WTC11 (cell line): ENCODE measurements around the gene GNPNAT1. TPM values are rescaled to one million over a fixed set of nuclear protein-coding genes. Genes with fewer than 3 reads are reported as not detected.

Experiments used
- ATAC-seq: fragments of 200-7000 bp; cut with Tn5 transposase; 2 replicates; pipeline ENCODE4 v1.10.0; 2021; ENCODE audit warnings: mild to moderate bottlenecking, moderate library complexity
- CTCF ChIA-PET: fragments of 300-600 bp; sonication (Branson Sonifier 250); formaldehyde crosslinking; loops from one replicate; lab custom pipeline; 2021; ENCODE audit warnings: antibody characterized with exemption; lab: Charles Lee
- POLR2A ChIA-PET: fragments of 350-600 bp; sonication (Branson Sonifier 250); formaldehyde crosslinking; loops from one replicate; lab custom pipeline; 2021; ENCODE audit warnings: antibody characterized with exemption; lab: Charles Lee
- DNase-seq: peaks from one replicate; pipeline ENCODE4 v3.0.0; 2021; ENCODE audit warnings: low spot score
- H3K27ac Mint-ChIP-seq: 2 replicates; pipeline ENCODE4 v1.8.0; 2021; ENCODE audit warnings: mixed read lengths
- H3K27me3 Mint-ChIP-seq: 2 replicates; pipeline ENCODE4 v1.8.0; 2021; ENCODE audit warnings: low read depth, mild to moderate bottlenecking, moderate library complexity, mixed read lengths
- H3K36me3 Mint-ChIP-seq: 2 replicates; pipeline ENCODE4 v1.8.0; 2021; ENCODE audit warnings: mixed read lengths
- H3K4me1 Mint-ChIP-seq: 2 replicates; pipeline ENCODE4 v1.8.0; 2022; ENCODE audit warnings: mixed read lengths
- H3K4me3 Mint-ChIP-seq: 2 replicates; pipeline ENCODE4 v1.8.0; 2021; ENCODE audit warnings: mild to moderate bottlenecking, moderate library complexity, mixed read lengths
- H3K9me3 Mint-ChIP-seq: 2 replicates; pipeline ENCODE4 v1.8.0; 2021; ENCODE audit warnings: mixed read lengths
- AFF4 ChIP-seq: sonication (generic); formaldehyde crosslinking; IDR thresholded peaks from 2 replicates; pipeline ENCODE4 v1.8.1; 2023; ENCODE audit warnings: mild to moderate bottlenecking, missing genetic modification reagents, borderline replicate concordance
- ETV6 ChIP-seq: sonication (generic); formaldehyde crosslinking; IDR thresholded peaks from 2 replicates; pipeline ENCODE4 v1.8.1; 2022; ENCODE audit warnings: mild to moderate bottlenecking, missing genetic modification reagents
- GABPB1 ChIP-seq: sonication (generic); formaldehyde crosslinking; IDR thresholded peaks from 2 replicates; pipeline ENCODE4 v1.8.1; 2023; ENCODE audit warnings: mild to moderate bottlenecking, missing genetic modification reagents
- IRF2 ChIP-seq: sonication (generic); formaldehyde crosslinking; IDR thresholded peaks from 2 replicates; pipeline ENCODE4 v1.8.0; 2022; ENCODE audit warnings: low read depth, missing genetic modification reagents, borderline replicate concordance
- JUN ChIP-seq: sonication (generic); formaldehyde crosslinking; IDR thresholded peaks from 2 replicates; pipeline ENCODE4 v1.8.0; 2023; ENCODE audit warnings: mild to moderate bottlenecking, missing genetic modification reagents
- MLX ChIP-seq: sonication (generic); formaldehyde crosslinking; IDR thresholded peaks from 2 replicates; pipeline ENCODE4 v1.8.1; 2023; ENCODE audit warnings: mild to moderate bottlenecking, missing genetic modification reagents, moderate library complexity
- MXD4 ChIP-seq: fragments of 250-450 bp; sonication (Bioruptor Pico); IDR thresholded peaks from 2 replicates; pipeline ENCODE4 v1.8.0; 2021; ENCODE audit warnings: mild to moderate bottlenecking, moderate library complexity, borderline replicate concordance
- MYBL2 ChIP-seq: sonication (generic); formaldehyde crosslinking; IDR thresholded peaks from 2 replicates; pipeline ENCODE4 v1.8.1; 2023; ENCODE audit warnings: mild to moderate bottlenecking, moderate library complexity, missing genetic modification reagents
- NFATC4 ChIP-seq: fragments of 250-450 bp; sonication (Bioruptor Pico); IDR thresholded peaks from 2 replicates; pipeline ENCODE4 v1.9.0; 2021; ENCODE audit warnings: mild to moderate bottlenecking
- RELA ChIP-seq: sonication (generic); formaldehyde crosslinking; IDR thresholded peaks from 2 replicates; pipeline ENCODE4 v1.8.1; 2022; ENCODE audit warnings: missing genetic modification reagents, mild to moderate bottlenecking, borderline replicate concordance
- RORB ChIP-seq: fragments of 250-450 bp; sonication (Bioruptor Pico); IDR thresholded peaks from 2 replicates; pipeline ENCODE4 v1.9.0; 2021; ENCODE audit warnings: mild to moderate bottlenecking
- TCF7 ChIP-seq: sonication (generic); formaldehyde crosslinking; IDR thresholded peaks from 2 replicates; pipeline ENCODE4 v1.8.0; 2022; ENCODE audit warnings: mild to moderate bottlenecking, low read depth, missing genetic modification reagents, moderate library complexity
- ZNF138 ChIP-seq: sonication (generic); formaldehyde crosslinking; conservative IDR thresholded peaks from 2 replicates; pipeline ENCODE4 v1.8.1; 2022; ENCODE audit warnings: mild to moderate bottlenecking, moderate library complexity, missing genetic modification reagents
- total RNA-seq: library from RNA; stranded (reverse); gene quantifications from 3 replicates; pipeline ENCODE4 v1.2.3, GENCODE V29; 2021
- TF ChIP-seq, protein P1 (sequence below): fragments of 250-450 bp; sonication (Bioruptor Pico); IDR thresholded peaks from 2 replicates; pipeline ENCODE4 v1.9.0; 2021; ENCODE audit warnings: mild to moderate bottlenecking
- TF ChIP-seq, protein P2 (sequence below): sonication (generic); formaldehyde crosslinking; IDR thresholded peaks from 2 replicates; pipeline ENCODE4 v1.8.1; 2023; ENCODE audit warnings: mild to moderate bottlenecking, missing genetic modification reagents
- TF ChIP-seq, protein P3 (sequence below): fragments of 250-450 bp; sonication (Bioruptor Pico); conservative IDR thresholded peaks from 2 replicates; pipeline ENCODE4 v1.9.0; 2021; ENCODE audit warnings: mild to moderate bottlenecking
- TF ChIP-seq, protein P4 (sequence below): fragments of 250-450 bp; sonication (Bioruptor Pico); IDR thresholded peaks from 2 replicates; pipeline ENCODE4 v1.9.0; 2021; ENCODE audit warnings: mild to moderate bottlenecking

Gene GNPNAT1
- total RNA-seq, 1 experiment from 2014 or later = 43.5 TPM

DNA sequence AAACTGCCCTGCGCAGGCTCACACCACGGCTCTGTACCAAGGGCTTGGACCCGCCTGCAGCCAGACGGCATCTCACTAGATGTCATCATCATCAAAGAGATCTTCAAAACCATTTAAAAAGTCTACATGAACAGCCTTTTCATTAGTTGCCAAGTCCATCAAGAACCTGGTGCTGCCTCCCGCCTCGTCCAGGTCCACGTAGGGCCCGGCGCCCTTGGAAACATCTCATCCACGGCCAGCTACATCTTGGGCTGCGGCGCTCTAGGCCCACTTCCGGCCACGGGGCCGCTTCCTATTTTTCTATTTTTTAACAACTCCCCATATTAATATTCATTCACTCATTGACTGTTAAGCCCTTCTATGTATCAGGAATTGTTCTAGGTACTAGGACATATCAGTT is 7.4 kb upstream of the GNPNAT1 start:
- DNase-seq = no peak
- Mint-ChIP-seq H3K9me3 (no peaks in the 10 kb centered on the region), H3K27me3 (no peaks in the 10 kb centered on the region), H3K36me3 (no peaks in the 10 kb centered on the region), H3K4me1 (no peaks in the 10 kb centered on the region), H3K27ac (no peak overlapping the region), H3K4me3 (no peak overlapping the region)
- ChIA-PET POLR2A (no interaction called here), CTCF (no interaction called here)
- TF ChIP-seq GABPB1 (no peak), ZNF138 (CRISPR knock-in tag) (no peak), RORB (CRISPR knock-in tag) (no peak), NFATC4 (CRISPR knock-in tag) (no peak), MLX (no peak), IRF2 (CRISPR knock-in tag) (no peak), ETV6 (no peak), MXD4 (no peak), TCF7 (CRISPR knock-in tag) (no peak), MYBL2 (CRISPR knock-in tag) (no peak), AFF4 (no peak), JUN (CRISPR knock-in tag) (no peak), RELA (CRISPR knock-in tag) (no peak)
- TF ChIP-seq, protein P1, sequence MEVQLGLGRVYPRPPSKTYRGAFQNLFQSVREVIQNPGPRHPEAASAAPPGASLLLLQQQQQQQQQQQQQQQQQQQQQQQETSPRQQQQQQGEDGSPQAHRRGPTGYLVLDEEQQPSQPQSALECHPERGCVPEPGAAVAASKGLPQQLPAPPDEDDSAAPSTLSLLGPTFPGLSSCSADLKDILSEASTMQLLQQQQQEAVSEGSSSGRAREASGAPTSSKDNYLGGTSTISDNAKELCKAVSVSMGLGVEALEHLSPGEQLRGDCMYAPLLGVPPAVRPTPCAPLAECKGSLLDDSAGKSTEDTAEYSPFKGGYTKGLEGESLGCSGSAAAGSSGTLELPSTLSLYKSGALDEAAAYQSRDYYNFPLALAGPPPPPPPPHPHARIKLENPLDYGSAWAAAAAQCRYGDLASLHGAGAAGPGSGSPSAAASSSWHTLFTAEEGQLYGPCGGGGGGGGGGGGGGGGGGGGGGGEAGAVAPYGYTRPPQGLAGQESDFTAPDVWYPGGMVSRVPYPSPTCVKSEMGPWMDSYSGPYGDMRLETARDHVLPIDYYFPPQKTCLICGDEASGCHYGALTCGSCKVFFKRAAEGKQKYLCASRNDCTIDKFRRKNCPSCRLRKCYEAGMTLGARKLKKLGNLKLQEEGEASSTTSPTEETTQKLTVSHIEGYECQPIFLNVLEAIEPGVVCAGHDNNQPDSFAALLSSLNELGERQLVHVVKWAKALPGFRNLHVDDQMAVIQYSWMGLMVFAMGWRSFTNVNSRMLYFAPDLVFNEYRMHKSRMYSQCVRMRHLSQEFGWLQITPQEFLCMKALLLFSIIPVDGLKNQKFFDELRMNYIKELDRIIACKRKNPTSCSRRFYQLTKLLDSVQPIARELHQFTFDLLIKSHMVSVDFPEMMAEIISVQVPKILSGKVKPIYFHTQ (CRISPR knock-in tag) = no peak
- TF ChIP-seq, protein P2, sequence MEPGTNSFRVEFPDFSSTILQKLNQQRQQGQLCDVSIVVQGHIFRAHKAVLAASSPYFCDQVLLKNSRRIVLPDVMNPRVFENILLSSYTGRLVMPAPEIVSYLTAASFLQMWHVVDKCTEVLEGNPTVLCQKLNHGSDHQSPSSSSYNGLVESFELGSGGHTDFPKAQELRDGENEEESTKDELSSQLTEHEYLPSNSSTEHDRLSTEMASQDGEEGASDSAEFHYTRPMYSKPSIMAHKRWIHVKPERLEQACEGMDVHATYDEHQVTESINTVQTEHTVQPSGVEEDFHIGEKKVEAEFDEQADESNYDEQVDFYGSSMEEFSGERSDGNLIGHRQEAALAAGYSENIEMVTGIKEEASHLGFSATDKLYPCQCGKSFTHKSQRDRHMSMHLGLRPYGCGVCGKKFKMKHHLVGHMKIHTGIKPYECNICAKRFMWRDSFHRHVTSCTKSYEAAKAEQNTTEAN (CRISPR knock-in tag) = no peak
- TF ChIP-seq, protein P3, sequence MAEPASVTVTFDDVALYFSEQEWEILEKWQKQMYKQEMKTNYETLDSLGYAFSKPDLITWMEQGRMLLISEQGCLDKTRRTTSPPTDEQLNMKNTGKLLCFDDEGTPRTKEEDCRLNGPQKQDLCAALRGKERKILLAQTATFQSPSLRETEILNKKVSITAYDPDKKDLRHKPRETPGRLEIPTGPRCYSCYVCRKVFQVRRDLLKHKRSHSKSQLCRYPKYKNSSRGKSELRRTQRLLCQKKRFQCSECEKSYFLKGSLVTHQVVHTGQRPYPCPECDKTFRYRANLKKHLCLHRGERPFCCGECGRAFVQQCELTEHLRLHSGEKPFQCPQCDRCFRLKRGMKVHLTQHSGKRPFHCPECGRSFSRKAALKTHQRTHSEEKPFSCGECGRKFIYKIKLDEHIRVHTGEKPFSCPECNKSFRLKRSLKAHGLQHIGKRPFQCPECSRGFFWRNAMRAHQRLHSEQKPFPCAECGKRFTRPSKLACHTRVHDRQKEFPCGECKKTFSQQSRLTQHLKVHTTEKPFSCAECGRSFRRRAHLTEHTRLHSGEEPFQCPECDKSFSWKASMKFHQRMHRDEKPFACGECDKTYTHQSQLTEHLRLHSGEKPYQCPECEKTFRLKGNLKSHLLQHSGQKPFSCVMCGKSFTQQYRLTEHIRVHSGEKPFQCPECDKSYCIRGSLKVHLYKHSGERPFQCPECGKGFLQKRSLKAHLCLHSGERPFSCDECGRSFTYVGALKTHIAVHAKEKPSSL (CRISPR knock-in tag) = no peak
- TF ChIP-seq, protein P4, sequence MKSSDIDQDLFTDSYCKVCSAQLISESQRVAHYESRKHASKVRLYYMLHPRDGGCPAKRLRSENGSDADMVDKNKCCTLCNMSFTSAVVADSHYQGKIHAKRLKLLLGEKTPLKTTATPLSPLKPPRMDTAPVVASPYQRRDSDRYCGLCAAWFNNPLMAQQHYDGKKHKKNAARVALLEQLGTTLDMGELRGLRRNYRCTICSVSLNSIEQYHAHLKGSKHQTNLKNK (CRISPR knock-in tag) = no peak
- no peak for ATAC-seq
